ENCODE results near the gene SLC19A1.
"Not testable (repeated sequence)": the region's sequence is repeated elsewhere in the genome, so short reads cannot be mapped to it uniquely, and the experiment has no call there.

Gene SLC19A1

DNA sequence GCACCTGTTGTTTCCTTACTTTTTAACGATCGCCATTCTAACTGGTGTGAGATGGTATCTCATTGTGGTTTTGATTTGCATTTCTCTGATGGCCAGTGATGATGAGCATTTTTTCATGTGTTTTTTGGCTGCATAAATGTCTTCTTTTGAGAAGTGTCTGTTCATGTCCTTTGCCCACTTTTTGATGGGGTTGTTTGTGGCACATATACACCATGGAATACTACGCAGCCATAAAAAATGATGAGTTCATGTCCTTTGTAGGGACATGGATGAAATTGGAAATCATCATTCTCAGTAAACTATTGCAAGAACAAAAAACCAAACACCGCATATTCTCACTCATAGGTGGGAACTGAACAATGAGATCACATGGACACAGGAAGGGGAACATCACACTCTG, 39.0 kb downstream of the SLC19A1 start:
- DNase-seq, result not testable (repeated sequence)

DNA sequence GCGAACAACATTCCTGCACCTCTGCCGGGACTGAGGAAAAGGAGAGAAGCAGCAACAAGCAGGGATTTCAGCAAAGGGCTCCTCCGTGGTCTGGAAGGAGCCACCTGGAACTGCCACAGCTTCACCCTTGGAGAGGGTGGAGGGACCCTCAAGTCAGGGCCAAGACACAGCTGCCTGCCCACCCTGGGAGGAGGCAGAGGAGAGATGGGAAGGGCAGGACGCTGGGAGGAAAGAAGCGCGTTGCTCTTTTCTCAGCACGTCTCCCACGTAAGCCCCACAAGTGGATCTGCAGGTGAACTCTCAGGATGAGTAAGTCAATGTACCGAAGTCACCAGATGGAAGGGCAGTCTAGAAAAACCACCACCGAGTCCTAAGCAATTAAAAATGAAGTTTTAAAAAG, 39.6 kb downstream of the SLC19A1 start:
- no peak for DNase-seq

DNA sequence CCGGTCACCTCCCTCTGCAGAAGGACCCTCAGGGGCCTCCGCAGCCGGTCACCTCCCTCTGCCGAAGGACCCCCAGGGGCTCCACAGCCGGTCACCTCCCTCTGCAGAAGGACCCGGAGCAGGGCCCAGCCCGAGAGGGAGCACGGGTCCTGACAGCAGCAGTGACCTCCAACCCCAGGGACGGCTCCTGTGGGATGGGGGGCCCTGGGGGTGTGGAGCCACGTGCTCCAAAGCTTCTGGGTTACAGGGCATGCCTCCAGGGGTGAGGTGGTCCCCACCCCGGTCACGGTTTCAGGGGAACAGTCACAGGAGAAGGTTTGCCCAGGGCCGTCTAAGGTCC, 40.3 kb downstream of the SLC19A1 start:
- no peak for DNase-seq

DNA sequence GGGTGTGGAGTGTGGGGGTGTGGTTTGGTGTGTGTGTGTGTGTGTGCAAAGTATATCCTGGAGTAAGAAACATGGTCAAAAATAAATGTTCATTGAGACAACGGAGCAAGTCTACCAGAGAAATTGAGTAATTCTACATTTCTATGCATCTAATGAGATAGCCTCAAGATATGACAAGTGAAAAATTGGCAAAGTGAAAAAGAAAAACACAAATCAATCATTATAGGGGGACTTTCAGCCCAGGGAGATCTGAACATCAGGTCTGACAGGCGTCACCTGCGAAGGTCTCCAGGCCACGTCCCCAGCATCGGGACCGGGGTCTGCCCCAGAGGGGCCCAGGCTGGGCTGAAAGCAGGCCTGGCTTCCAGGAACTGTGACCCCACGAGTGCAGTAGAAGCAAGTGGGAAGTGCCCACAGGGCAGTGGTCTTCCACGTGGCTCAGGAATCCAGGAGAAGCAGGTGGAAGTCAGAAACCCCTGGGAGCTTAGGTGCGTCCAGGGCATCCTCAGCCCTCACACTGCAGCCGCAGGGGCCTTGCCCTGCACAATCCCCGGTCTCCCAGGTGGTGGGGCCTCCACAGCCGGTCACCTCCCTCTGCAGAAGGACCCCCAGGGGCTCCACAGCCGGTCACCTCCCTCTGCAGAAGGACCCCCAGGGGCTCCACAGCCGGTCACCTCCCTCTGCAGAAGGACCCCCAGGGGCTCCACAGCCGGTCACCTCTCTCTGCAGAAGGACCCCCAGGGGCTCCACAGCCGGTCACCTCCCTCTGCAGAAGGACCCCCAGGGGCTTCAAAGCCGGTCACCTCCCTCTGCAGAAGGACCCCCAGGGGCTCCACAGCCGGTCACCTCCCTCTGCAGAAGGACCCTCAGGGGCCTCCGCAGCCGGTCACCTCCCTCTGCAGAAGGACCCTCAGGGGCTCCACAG, 40.9 kb downstream of the SLC19A1 start:
- not testable (repeated sequence) for DNase-seq

DNA sequence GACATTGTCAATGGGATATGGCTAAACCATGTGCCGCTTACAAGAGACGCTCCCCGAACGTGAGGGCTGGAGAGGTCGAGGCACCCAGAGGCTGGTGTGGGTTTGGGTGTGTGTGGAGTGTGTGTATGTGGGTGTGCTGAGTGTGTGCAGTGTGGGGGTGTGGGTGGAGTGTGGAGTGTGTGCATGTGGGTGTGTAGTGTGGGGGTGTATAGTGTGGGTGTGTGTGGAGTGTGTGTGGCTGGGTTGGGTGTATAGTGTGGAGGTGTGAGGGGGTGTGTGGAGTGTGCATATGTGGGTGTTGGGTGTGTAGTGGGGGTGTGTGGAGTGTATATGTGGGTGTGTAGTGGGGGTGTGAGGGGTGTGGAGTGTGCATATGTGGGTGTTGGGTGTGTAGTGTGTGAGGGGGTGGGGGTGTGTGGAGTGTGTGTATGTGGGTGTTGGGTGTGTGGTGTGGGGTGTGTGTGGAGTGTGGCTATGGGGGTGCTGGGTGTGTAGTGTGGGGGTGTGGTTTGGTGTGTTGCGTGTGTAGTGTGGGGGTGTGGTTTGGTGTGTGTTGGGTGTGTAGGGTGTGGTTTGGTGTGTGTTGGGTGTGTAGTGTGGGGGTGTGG, 42.2 kb downstream of the SLC19A1 start:
- DNase-seq, result no peak

DNA sequence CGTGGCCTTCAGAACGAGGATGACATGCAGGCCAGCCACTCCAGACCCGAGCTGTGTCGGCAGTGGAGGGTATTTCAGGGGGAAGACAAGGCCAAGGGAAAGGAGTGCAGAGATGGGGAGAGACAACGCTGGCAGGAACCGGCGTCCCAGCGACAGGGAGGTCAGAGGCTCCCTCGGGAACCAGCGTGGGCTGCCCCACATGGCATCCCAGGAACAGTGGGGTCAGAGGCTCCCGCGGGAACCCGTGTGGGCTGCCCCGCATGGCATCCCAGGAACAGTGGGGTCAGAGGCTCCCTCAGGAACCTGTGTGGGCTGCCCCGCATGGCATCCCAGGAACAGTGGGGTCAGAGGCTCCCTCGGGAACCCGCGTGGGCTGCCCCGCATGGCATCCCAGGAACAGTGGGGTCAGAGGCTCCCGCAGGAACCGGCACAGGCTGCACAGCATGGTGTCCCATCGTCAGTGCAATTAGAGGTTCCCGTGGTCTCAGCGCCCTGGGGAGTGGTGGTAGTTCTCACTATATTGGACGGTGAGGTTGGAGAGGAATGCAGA, 43.0 kb downstream of the SLC19A1 start:
- no peak for DNase-seq

- no peak for DNase-seq
Observed at GRCh38 chr21:45498646-45499000, 43.6 kb downstream of the SLC19A1 start.

DNA sequence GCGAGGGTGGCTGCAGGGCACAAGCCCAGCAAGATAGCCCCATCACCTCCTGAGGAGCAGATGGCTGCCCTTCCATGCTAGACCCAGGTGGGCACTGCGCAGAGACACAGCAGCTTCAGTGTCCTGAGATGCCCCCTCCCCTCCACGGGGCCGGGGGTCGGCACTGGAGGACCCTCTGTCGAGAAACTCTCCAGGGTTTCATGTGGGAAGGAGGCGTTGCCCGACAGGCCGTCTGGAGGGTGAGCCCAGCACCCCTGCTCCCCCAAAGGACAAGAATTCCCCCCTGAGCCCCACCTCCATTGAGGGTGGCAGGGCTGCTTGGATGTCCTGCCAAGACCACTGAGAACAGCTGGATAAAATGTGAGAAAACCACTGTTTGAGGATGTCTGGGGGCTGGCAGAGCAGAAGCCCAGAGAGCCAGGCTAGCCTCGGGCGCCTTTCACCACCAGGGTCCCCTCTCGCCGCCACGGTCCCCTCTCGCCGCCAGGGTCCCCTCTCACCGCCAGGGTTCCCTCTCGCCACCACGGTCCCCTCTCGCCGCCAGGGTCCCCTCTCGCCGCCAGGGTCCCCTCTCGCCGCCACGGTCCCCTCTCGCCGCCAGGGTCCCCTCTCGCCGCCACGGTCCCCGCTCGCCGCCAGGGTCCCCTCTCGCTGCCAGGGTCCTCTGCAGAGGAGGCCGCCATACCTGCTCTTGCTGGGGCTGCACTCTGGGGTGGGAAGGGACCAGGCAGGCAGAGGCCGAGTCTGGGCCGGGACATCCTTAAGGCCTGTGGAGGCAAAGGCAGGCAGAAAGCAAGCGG, 44.2 kb downstream of the SLC19A1 start:
- no peak for DNase-seq

GRCh38 chr21:45496968-45497845, 45.0 kb downstream of the SLC19A1 start:
- DNase-seq, result no peak

- no peak for DNase-seq
Observed at GRCh38 chr21:45496151-45496967, 45.9 kb downstream of the SLC19A1 start.

- no peak for DNase-seq
Observed at GRCh38 chr21:45494851-45495680, 47.2 kb downstream of the SLC19A1 start.

DNA sequence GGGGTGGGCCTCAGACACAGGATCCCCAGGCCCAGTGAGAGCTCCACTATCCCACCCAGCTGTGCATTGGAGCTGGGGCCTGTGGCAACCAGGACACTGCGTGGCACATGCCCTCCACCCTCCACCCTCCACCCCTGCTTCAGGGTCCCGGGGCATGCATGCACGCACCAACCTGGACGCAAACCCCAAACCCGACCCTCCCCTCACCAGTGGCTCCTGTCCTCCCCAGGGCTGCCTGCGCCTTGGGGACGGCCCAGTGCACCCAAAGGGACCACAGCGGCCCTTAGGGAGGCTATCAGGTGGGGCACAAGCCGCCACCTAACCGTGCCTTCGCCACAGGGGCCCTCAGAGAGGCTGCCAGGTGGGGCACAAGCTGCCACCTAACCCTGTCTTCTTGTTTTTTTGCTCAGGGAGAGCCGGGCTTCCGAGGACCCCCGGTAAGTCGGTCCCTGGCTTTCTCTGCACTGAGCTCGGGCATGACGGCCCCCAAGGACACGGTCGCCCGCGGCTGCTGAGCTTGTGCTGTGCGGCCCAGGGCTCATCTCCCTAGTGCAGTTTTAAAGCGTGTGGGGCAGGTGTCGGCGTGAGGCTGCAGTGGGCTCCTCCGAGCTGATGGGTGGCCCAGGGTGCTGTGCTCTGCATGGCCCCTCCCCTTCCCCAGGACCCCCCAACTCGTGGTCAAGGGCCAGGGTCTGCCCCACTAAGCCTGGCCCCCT, 47.9 kb downstream of the SLC19A1 start:
- DNase-seq, result no peak

DNA sequence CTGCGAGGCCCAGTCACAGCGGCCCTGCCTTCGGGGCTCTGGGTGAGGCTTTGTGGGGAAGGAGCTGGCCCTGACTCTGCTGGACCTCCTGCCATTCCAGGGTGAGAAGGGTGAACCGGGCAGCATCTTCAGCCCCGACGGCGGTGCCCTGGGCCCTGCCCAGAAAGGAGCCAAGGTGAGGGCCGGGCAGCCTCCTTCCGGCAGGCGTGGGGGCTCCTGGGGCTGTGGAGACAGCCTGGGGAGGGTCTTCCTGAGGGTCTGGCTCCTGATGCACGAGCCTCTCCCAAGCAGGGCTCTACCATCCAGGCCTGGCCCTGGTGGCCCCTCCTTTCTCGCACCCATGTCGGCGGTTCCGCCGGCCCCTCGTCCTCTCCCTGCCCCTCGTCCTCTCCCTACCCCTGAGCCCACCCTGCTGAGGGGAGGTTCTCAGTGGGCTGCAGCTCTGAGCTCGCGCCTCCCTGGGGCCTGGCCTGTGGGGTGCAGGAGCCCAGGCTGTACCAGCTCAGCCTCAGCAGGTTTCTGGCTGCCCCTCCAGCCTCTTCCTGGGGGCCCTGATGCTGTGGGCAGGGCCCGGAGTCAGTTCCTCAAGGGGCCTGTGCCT, 48.7 kb downstream of the SLC19A1 start:
- no peak for DNase-seq

DNA sequence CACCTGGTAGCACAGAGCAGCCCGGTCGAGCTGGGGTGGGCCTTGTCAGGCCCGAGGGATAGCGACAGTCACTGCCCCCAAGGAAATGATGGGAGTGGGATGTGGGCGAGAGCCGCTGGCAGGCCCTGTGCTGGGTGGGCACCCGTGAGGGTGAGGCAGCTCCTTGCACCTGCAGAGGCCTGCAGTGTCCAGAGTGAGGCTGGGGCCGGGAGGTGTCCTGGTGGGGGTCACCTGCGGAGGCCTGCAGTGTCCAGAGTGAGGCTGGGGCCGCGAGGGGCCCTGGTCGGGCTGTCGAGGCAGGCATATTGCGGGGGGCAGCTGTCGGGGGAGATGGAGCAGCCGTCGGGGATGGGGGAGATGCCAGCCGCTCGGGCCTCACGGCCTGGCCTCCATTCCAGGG, 49.5 kb downstream of the SLC19A1 start:
- no peak for DNase-seq

DNA sequence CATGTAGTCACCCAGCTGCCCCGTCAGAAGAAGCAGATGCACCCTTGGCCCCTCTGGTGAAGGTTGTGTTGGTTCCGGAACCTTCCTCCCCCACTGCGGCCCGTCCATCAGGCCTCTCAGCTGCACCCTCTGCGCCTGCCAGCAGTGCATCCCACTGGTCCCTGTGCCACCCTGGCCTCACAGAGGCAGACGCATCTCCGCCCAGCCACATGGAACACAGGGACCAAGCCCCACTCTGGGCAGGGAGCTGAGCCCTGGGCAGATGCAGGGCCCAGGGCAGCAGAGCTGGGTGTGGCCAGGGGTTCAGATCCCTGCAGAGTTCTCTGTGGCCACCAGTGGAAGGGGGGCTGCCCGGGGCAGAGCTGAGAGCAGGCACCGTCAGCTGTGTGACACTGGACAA, 50.6 kb downstream of the SLC19A1 start:
- no peak for DNase-seq

DNA sequence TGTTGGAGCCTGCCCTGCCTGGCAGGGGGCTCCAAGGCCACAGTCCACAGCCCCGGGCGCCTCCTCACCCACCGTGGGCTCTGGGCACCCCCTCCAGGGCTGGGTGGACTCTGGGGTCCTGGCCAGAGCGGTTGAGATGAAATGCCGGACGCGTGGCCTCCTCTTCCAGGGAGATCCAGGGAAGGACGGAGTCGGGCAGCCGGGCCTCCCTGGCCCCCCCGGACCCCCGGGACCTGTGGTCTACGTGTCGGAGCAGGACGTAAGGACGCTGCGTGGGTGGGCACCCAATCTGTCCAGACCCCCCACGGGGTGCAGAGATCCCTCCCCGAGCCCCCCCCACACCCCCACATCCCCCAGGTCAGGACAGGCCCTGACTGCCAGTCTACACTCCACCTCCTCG, 51.2 kb downstream of the SLC19A1 start:
- DNase-seq, result no peak

GRCh38 chr21:45490049-45490731, 52.0 kb downstream of the SLC19A1 start:
- no peak for DNase-seq

DNA sequence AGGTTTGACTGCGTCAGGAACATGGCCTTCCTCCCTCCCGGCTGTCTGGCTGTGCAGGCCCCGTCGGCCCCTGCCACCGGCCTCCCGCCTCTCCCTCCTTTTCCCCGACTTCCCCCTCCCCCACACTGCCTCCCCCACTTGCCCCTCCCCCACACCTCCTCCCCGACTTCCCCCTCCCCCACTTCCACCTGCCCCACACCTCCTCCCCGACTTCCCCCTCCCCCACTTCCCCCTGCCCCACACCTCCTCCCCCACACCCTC, 52.6 kb downstream of the SLC19A1 start:
- DNase-seq, result no peak

Data from effector CD8-positive, alpha-beta T cell (primary cell).